Immature natural killer cell (primary cell): ENCODE data around the gene MPP2. TPM values are rescaled to one million over a fixed set of nuclear protein-coding genes. Genes with fewer than 3 reads are reported as not detected.

Source experiments
- DNase-seq, 3 donors: peaks; one replicate each; pipeline ENCODE4 v3.0.0; 2022; ENCODE audit warnings: mixed read lengths in 1 of 3
- H3K27ac Mint-ChIP-seq, 6 donors: one replicate each; pipeline ENCODE4 v1.8.0; 2020; ENCODE audit warnings: mixed read lengths in 6 of 6, mild to moderate bottlenecking in 5 of 6, inconsistent platforms in 4 of 6, moderate library complexity in 3 of 6
- H3K27me3 Mint-ChIP-seq, 3 donors: one replicate each; pipeline ENCODE4 v1.8.0; 2020 to 2021; ENCODE audit warnings: low read depth in 3 of 3, mild to moderate bottlenecking in 3 of 3, mixed read lengths in 3 of 3, moderate library complexity in 3 of 3, inconsistent platforms in 1 of 3
- H3K36me3 Mint-ChIP-seq, 3 donors: one replicate each; pipeline ENCODE4 v1.8.0; 2020; ENCODE audit warnings: mixed read lengths in 3 of 3, inconsistent platforms in 2 of 3, mild to moderate bottlenecking in 2 of 3
- H3K4me1 Mint-ChIP-seq, 2 donors: one replicate each; pipeline ENCODE4 v1.8.0; 2020; ENCODE audit warnings: inconsistent platforms in 2 of 2, mild to moderate bottlenecking in 2 of 2, mixed read lengths in 2 of 2, moderate library complexity in 1 of 2
- H3K4me3 Mint-ChIP-seq, 5 donors: one replicate each; pipeline ENCODE4 v1.8.0; 2020; ENCODE audit warnings: mild to moderate bottlenecking in 5 of 5, mixed read lengths in 5 of 5, inconsistent platforms in 3 of 5, moderate library complexity in 3 of 5
- H3K9me3 Mint-ChIP-seq, 6 donors: one replicate each; pipeline ENCODE4 v1.8.0; 2020; ENCODE audit warnings: mild to moderate bottlenecking in 6 of 6, mixed read lengths in 6 of 6, inconsistent platforms in 4 of 6, moderate library complexity in 3 of 6
- polyA plus RNA-seq, 3 donors: library from polyadenylated mRNA; unstranded; fragments of 300-500 nt; fragmentation: Illumina TruSeq; gene quantifications; one replicate each; pipeline ENCODE4 v1.2.3, GENCODE V29; 2021

MPP2 gene
- polyA plus RNA-seq, 3 donors from 2014 or later = 0.55 TPM; not detected in 2

DNA sequence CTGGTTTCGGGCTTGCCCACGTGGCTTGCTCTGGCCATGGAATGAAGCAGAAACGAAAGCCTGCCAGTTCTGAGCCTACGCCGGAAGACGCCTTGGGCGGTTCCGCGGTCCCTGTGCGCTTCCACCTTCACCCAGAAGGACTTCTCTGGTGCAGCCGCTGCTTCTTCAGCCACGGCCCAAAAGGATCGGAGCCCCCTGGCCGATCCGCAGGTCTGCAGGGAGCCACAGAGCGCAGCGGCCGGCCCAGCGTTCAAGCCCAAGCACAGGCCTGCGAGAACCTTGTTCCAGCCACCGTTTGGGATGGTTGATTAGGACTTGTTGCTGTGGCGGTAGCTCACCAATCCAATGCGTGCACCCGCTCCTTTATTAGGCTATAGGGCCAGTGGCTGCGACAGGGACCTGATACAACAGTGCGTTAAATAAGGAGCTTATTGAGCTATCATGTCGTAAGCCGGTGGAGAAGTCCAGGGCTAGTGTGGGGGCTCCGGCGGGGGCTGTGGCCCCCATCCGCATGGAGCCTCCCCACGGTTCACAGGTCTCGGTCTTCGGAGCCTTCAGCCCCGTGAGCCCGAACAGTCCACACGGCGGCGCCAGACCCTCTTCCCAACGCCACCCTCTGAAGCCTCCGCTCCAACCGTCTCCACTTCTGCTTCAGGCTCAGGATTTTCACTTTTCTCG lies 10.2 kb upstream of the MPP2 start:
- peak overlapping the region in 1 of 6 donors; percentile 7 for H3K27ac Mint-ChIP-seq
- peaks cover 13% of the 10 kb centered on the region in 2 donors for H3K4me1 Mint-ChIP-seq
- H3K27me3 Mint-ChIP-seq = peaks cover 3 to 6% (median 5%) of the 10 kb centered on the region in 3 donors
- peak in 2 of 3 donors; percentile 19 to 29 for DNase-seq
- H3K4me3 Mint-ChIP-seq = peak overlapping the region; percentile 71 to 82 (median 78)
- H3K36me3 Mint-ChIP-seq = no peaks in the 10 kb centered on the region
- H3K9me3 Mint-ChIP-seq = no peaks in the 10 kb centered on the region

DNA sequence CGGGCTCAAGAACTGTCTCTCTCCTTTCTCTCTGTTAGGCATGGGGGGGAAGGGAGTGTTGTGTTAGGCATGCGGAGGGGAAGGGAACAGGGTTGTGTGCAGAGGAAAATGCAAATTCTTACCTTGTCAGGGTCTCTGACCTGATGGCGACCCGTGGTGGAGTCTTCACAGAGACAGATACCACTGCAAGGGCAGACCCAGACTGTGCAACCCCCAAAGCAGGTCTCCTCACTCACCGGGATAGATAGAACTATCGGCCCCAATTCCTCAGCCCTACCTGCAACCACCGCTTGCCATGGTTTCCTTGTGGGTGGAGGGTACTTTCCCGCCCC lies 9.6 kb upstream of the MPP2 start:
- Mint-ChIP-seq H3K27me3 (peaks cover 3 to 6% (median 5%) of the 10 kb centered on the region in 3 donors), H3K36me3 (no peaks in the 10 kb centered on the region), H3K27ac (peak overlapping the region in 2 of 6 donors; percentile 7 to 46), H3K4me3 (peak overlapping the region; percentile 71 to 82 (median 78)), H3K9me3 (no peaks in the 10 kb centered on the region), H3K4me1 (peaks cover 13% of the 10 kb centered on the region in 2 donors)
- no peak for DNase-seq

DNA sequence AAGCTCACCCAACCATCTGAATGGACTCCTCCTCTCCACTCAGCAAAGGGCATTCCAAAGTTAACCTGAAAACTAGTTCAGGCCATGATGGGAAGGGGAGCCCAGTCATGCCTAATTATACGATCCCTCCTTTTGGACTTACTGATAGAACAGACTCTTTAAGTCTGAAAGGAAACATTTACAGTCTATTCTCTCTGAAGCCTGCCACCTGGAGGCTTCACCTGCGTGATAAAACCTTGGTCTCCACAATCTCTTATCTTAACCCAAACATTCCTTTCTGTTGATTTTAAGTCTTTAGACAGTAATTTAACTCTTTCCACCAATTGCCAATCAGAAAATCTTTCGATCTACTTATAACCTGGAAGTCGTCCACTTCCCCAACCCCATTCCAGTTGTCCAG lies 9.0 kb upstream of the MPP2 start:
- peaks cover 13% of the 10 kb centered on the region in 2 donors for H3K4me1 Mint-ChIP-seq
- no peak for DNase-seq
- H3K9me3 Mint-ChIP-seq = no peaks in the 10 kb centered on the region
- no peaks in the 10 kb centered on the region for H3K36me3 Mint-ChIP-seq
- H3K27ac Mint-ChIP-seq = no peak overlapping the region
- H3K27me3 Mint-ChIP-seq = peaks cover 3 to 6% (median 5%) of the 10 kb centered on the region in 3 donors
- peak overlapping the region in 4 of 5 donors; percentile 34 to 71 (median 38) for H3K4me3 Mint-ChIP-seq

DNA sequence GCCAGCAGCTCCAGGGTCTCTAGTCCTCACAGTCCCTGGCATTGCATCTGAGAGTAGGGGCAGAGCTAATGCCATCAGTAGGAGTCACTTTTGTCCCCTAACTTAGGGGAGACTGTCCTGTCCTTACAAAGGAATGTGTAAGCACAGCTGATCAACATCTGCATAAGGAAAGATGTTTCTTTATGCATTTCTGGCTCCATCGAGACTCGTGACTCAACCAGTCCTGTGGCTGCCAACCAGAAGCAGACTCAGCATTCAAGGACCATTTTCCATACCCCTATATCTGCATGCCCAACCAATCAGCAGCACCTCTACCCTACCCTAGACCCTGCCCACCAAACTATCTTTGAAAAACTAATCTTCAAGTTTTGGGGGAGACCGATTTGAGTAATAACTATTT lies 8.2 kb upstream of the MPP2 start:
- no peak overlapping the region for H3K4me3 Mint-ChIP-seq
- no peak for DNase-seq
- no peaks in the 10 kb centered on the region for H3K36me3 Mint-ChIP-seq
- H3K27ac Mint-ChIP-seq = no peak overlapping the region
- peaks cover 13% of the 10 kb centered on the region in 2 donors for H3K4me1 Mint-ChIP-seq
- H3K27me3 Mint-ChIP-seq = peaks cover 3 to 6% (median 3%) of the 10 kb centered on the region in 3 donors
- H3K9me3 Mint-ChIP-seq = no peaks in the 10 kb centered on the region

DNA sequence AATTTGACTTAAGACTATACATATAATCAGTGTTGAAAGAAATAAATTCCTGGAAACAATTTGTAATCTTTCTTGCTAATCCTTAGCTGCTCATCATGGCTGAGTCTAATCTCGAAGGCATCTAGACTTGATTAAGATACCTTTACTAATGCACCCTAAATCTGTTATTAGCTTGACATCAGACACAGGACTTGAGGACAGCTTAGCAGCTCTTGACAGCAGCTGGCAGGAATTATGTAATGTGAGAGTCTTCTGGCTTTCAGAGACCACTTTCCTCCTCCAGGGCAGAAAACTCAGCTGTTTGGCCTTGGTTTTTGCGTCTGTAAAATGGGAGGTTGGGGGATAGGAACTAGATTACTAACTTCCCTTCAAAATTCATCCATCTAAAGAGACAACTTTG lies 7.1 kb upstream of the MPP2 start:
- Mint-ChIP-seq H3K4me1 (peaks cover 13% of the 10 kb centered on the region in 2 donors), H3K27me3 (peaks cover 5 to 8% (median 7%) of the 10 kb centered on the region in 3 donors), H3K36me3 (no peaks in the 10 kb centered on the region), H3K27ac (no peak overlapping the region), H3K9me3 (no peaks in the 10 kb centered on the region), H3K4me3 (no peak overlapping the region)
- DNase-seq = no peak

DNA sequence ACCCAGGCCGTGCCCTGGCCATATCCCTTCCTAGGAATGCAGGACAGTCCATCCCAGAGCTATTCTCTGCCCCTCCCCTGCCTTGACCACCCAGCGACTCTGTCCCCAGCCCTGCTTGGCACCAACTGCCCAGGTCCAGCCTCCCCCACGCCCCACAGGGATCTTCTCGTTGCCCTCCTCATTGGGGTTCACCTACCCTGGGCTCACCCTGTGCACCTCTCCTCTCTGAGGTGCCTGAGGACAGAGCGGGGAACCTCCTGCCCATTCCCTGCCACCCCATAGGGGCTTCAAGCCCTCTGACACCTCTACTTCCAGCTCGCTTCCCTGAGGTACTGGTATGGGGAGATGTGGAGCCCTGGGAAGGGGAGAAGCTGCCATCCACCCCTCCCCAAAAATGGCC lies 6.2 kb upstream of the MPP2 start:
- no peak overlapping the region for H3K4me3 Mint-ChIP-seq
- no peak overlapping the region for H3K27ac Mint-ChIP-seq
- DNase-seq = no peak
- H3K36me3 Mint-ChIP-seq = no peaks in the 10 kb centered on the region
- peaks cover 2 to 11% (median 5%) of the 10 kb centered on the region in 3 donors for H3K27me3 Mint-ChIP-seq
- peaks cover 13% of the 10 kb centered on the region in 2 donors for H3K4me1 Mint-ChIP-seq
- no peaks in the 10 kb centered on the region for H3K9me3 Mint-ChIP-seq

DNA sequence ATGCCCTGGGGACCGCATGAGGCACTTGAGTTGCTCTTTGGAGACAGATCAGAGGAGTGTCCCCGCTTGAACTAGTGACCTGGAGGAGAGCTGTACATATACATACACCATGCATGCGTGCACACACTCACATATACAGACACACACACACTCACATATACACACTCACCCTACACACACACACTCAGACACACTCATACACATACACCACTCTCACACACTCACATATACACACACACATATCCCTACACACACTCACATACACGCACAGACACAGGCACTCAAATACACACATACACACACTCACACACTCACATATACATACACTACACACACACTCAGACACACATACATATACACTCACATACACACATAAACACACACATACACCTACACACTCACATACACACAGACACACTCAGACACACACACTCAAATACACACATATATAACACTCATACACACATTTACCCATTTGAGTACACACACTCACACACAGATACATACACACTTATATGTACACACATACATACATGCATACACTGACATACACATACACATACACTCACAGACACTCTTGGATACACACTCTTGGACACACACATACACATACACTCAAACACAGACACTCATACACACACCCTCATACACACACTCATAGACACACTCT lies 5.4 kb upstream of the MPP2 start:
- DNase-seq = no peak
- Mint-ChIP-seq H3K4me1 (peaks cover 13 to 18% of the 10 kb centered on the region in 2 donors), H3K4me3 (no peak overlapping the region), H3K27me3 (peaks cover 2 to 16% (median 5%) of the 10 kb centered on the region in 3 donors), H3K9me3 (no peaks in the 10 kb centered on the region), H3K27ac (no peak overlapping the region), H3K36me3 (no peaks in the 10 kb centered on the region)

DNA sequence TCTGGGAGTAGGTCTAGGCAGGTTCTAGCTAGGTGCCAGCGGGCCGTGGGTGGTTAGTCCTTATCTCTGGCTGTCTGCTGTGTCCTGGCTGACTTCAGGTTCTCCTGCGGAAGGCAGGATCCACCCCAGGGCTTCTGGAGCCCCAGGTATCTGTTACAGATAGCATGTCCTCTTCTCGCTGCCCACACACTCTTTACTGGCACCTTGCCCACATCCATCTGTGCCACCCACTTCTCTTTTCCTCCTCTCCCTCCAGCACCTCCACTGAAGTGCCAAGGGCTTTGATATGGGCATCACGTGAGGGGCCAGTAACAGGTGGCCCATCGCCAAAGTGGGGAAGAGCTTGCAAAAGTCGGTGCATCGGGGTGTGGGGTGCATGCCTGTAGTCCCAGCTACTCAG lies 4.6 kb upstream of the MPP2 start:
- Mint-ChIP-seq H3K36me3 (no peaks in the 10 kb centered on the region), H3K27ac (no peak overlapping the region), H3K27me3 (peaks cover 2 to 16% (median 6%) of the 10 kb centered on the region in 3 donors), H3K4me1 (peaks cover 7 to 11% of the 10 kb centered on the region in 2 donors), H3K9me3 (no peaks in the 10 kb centered on the region), H3K4me3 (no peak overlapping the region)
- no peak for DNase-seq

DNA sequence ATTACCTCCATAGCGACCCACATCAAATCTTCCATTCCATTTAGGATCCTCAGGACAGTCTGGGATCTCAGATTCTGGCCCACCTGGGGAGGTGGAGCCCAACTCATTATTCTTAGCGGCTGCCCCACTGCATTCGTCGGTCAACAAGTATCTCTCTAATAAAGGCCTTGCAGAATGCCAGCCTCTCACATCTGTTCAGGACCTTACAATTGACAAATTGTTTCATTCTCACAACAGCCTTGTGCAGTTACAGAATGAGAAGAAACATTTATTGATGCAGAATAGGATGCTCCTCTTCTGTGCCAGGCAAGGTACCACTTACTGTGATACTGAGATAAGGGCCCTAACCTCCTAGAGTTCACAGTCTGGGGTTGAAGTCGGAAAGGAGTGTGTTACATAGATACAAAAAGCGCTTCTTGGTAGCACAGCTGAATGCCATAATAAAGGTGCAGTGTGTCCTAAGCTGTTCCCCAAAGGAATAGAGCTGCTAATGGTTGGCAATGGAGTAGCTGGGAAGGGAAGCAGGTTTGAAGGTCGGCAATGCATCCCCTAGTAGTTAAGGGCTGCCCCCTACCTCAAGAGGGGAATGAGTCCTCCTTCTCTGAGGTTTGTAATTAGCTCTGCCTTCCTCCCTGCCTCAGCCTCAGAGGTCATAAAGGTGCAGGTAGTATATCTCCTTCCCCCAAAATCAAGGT lies 2.3 kb upstream of the MPP2 start:
- Mint-ChIP-seq H3K27ac (no peak overlapping the region), H3K4me3 (no peak overlapping the region), H3K36me3 (no peaks in the 10 kb centered on the region), H3K9me3 (no peaks in the 10 kb centered on the region), H3K4me1 (peaks cover 9 to 15% of the 10 kb centered on the region in 2 donors), H3K27me3 (peaks cover 2 to 18% (median 10%) of the 10 kb centered on the region in 3 donors)
- no peak for DNase-seq

DNA sequence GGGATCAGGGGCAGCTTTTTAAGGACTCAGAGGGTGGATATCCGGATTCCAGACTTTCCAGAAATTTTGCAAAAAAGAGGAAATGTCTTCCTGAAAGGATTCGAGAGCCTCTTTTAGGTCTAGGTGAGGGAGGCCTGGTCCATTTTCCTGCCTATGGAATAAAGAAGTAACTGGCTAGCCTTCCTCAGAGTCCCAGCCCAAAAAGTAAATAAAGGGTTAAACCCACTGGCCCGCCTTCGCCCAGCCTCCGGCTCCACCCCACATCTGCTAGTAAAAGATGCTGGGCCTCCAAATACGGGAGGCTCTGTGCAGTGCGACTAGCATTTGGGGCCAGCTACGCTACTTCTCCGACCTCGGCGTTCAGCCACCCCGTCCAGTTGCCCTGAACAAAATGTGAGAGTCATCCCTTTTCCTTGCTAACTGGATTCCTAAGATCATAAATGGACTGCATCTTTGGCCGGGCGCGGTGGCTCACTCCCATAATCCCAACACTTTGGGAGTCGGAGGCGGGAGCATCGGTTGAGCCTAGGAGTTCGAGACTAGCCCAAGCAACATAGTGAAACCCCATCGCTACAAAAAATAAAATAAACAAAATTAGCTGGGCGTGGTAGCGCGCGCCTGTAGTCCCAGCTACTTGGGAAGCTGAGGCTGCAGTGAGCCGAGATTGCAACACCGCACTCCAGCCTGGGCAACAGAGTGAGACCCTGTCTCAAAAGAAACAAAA lies 824 bp upstream of the MPP2 start:
- DNase-seq = no peak

DNA sequence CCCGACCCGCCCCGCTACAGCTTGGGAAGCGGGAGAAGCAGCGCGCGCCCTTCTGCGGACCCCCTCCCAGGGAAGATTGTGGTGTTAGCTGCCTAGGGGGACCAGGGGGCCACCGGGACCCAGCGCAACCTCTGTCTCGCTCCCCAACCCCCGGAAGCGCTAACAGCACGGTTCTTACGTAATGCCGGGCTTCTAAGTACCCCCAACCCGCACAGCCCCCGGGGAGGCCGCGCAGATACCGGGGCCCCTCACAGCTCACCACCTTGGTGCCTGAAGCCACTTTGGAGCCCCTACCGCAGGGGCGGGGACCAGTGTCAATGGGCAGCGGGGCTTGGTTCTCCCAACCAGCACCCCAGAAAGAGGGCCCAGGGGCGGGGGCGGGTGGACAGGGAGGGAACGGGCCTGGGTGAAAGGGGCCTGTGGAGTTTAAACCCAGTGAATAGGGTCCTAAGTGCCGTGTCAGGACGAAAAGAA lies 348 bp downstream of the MPP2 start:
- DNase-seq = no peak
- H3K4me3 Mint-ChIP-seq = peak overlapping the region; percentile 62 to 78 (median 75)
- no peaks in the 10 kb centered on the region for H3K36me3 Mint-ChIP-seq
- H3K27ac Mint-ChIP-seq = no peak overlapping the region
- peaks cover 9 to 15% of the 10 kb centered on the region in 2 donors for H3K4me1 Mint-ChIP-seq
- peaks cover 6 to 23% (median 10%) of the 10 kb centered on the region in 3 donors for H3K27me3 Mint-ChIP-seq
- no peaks in the 10 kb centered on the region for H3K9me3 Mint-ChIP-seq

More for the DNA sequence above, 824 bp upstream of the MPP2 start:
- Mint-ChIP-seq H3K4me3 (peak overlapping the region in 3 of 5 donors; percentile 24 to 57 (median 36)), H3K27ac (no peak overlapping the region), H3K36me3 (no peaks in the 10 kb centered on the region), H3K4me1 (peaks cover 9 to 15% of the 10 kb centered on the region in 2 donors), H3K9me3 (no peaks in the 10 kb centered on the region), H3K27me3 (peaks cover 6 to 23% (median 10%) of the 10 kb centered on the region in 3 donors)

DNA sequence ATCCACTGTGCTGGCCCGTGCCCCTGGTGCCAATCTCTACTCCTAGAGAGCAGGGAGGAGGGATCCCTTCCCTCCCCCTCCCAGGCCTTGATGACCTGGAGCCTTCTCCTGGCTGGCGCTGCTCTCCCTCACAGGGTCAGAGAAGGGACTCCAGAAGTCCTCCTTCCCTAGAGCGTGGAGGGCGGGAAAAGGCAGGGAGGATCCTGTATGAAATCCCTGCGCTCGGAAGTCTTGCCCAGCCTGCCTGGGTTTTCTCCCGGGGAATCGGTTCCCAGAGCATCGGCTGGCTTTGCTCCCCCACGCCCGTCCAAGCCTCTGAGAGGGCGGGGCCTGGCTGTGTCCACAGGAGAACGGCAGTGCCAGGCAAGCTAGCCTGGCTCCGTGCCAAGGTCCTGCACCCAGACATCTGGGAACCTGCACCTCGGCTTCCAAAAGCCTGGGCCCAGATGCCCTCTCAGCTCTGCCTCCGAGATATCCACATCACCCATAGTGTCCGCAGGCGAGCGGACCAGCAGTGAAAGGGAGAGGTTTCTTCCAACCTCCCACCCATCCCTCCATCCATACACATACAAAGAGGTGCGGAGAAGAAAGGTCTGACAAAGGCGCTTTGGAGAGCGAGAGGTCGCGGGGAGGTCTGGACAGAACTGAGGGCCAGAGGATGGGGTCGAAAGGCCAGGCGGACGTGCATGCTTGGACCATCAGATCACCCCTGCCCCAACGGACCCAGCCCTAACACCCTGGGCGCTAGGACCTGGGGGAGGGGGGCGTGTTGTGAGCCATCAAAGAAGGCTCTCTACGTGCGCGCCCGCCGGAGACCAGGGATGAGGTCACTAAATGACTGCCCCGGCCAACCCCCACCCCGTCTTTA lies 1.1 kb downstream of the MPP2 start:
- H3K27me3 Mint-ChIP-seq = peaks cover 6 to 23% (median 10%) of the 10 kb centered on the region in 3 donors
- peaks cover 9 to 15% of the 10 kb centered on the region in 2 donors for H3K4me1 Mint-ChIP-seq
- peak overlapping the region; percentile 62 to 78 (median 75) for H3K4me3 Mint-ChIP-seq
- H3K36me3 Mint-ChIP-seq = no peaks in the 10 kb centered on the region
- peak in 2 of 3 donors; percentile 12 to 24 for DNase-seq
- no peaks in the 10 kb centered on the region for H3K9me3 Mint-ChIP-seq
- H3K27ac Mint-ChIP-seq = peak overlapping the region in 1 of 6 donors; percentile 26
